ENCODE data around the gene SMARCAL1. TPM values are rescaled to one million over a fixed set of nuclear protein-coding genes. Genes with fewer than 3 reads are reported as not detected.

Gene SMARCAL1
- total RNA-seq, 1 donor from 2014 or later, result 135 TPM

GRCh38 chr2:216389570-216389969 is 22.7 kb upstream of the SMARCAL1 start:
- no peak for DNase-seq (ENCODE audit: low read depth)
- H3K4me3 ChIP-seq (ENCODE audit: low read depth, low read length), result no peak overlapping the region

GRCh38 chr2:216391401-216391800 is 20.9 kb upstream of the SMARCAL1 start:
- DNase-seq (ENCODE audit: low read depth), result no peak
- no peaks in the 10 kb centered on the region for H3K27me3 ChIP-seq (ENCODE audit: control insufficient read depth, insufficient read depth, low read length)
- no peak overlapping the region for H3K4me3 ChIP-seq (ENCODE audit: low read depth, low read length)
- TF ChIP-seq CTCF (IDR thresholded peaks at IDR 0.05; ENCODE audit: insufficient read depth, low read length, poor library complexity, severe bottlenecking), result no peak
- no peaks in the 10 kb centered on the region for H3K36me3 ChIP-seq (ENCODE audit: control insufficient read depth, insufficient read depth, low read length)

More at GRCh38 chr2:216389570-216389969, 22.7 kb upstream of the SMARCAL1 start:
- Histone ChIP-seq H3K27me3 (ENCODE audit: control insufficient read depth, insufficient read depth, low read length) (no peaks in the 10 kb centered on the region), H3K36me3 (ENCODE audit: control insufficient read depth, insufficient read depth, low read length) (no peaks in the 10 kb centered on the region)
- no peak for TF ChIP-seq CTCF (IDR thresholded peaks at IDR 0.05; ENCODE audit: insufficient read depth, low read length, poor library complexity, severe bottlenecking)

GRCh38 chr2:216392018-216392562 is 20.2 kb upstream of the SMARCAL1 start:
- no peak for DNase-seq (ENCODE audit: low read depth)
- TF ChIP-seq CTCF (IDR thresholded peaks at IDR 0.05; ENCODE audit: insufficient read depth, low read length, poor library complexity, severe bottlenecking), result no peak
- no peaks in the 10 kb centered on the region for H3K36me3 ChIP-seq (ENCODE audit: control insufficient read depth, insufficient read depth, low read length)
- no peak overlapping the region for H3K4me3 ChIP-seq (ENCODE audit: low read depth, low read length)
- no peaks in the 10 kb centered on the region for H3K27me3 ChIP-seq (ENCODE audit: control insufficient read depth, insufficient read depth, low read length)

- Histone ChIP-seq H3K27me3 (ENCODE audit: control insufficient read depth, insufficient read depth, low read length) (no peaks in the 10 kb centered on the region), H3K4me3 (ENCODE audit: low read depth, low read length) (no peak overlapping the region), H3K36me3 (ENCODE audit: control insufficient read depth, insufficient read depth, low read length) (no peaks in the 10 kb centered on the region)
- TF ChIP-seq CTCF (IDR thresholded peaks at IDR 0.05; ENCODE audit: insufficient read depth, low read length, poor library complexity, severe bottlenecking), result no peak
- no peak for DNase-seq (ENCODE audit: low read depth)
Measured at GRCh38 chr2:216392945-216393840, 19.1 kb upstream of the SMARCAL1 start.

GRCh38 chr2:216394881-216395280 is 17.4 kb upstream of the SMARCAL1 start:
- TF ChIP-seq CTCF (IDR thresholded peaks at IDR 0.05; ENCODE audit: insufficient read depth, low read length, poor library complexity, severe bottlenecking), result no peak
- Histone ChIP-seq H3K36me3 (ENCODE audit: control insufficient read depth, insufficient read depth, low read length) (no peaks in the 10 kb centered on the region), H3K4me3 (ENCODE audit: low read depth, low read length) (no peak overlapping the region), H3K27me3 (ENCODE audit: control insufficient read depth, insufficient read depth, low read length) (no peaks in the 10 kb centered on the region)
- no peak for DNase-seq (ENCODE audit: low read depth)
